Astrocyte (in vitro differentiated cells and primary cell): ENCODE measurements around the gene IL1RAPL2.

ENCODE experiments used
- CTCF ChIP-seq: IDR thresholded peaks from 2 replicates; pipeline ENCODE4 v1.5.1; 2011; ENCODE audit warnings: low read depth, mild to moderate bottlenecking, inconsistent platforms, low read length, moderate library complexity; ENCODE audit not compliant: insufficient read depth
- EZH2 ChIP-seq: IDR thresholded peaks from 2 replicates; pipeline ENCODE4 v1.6.1; 2012; ENCODE audit warnings: mild to moderate bottlenecking, low read length, inconsistent platforms; ENCODE audit not compliant: insufficient read depth

DNA sequence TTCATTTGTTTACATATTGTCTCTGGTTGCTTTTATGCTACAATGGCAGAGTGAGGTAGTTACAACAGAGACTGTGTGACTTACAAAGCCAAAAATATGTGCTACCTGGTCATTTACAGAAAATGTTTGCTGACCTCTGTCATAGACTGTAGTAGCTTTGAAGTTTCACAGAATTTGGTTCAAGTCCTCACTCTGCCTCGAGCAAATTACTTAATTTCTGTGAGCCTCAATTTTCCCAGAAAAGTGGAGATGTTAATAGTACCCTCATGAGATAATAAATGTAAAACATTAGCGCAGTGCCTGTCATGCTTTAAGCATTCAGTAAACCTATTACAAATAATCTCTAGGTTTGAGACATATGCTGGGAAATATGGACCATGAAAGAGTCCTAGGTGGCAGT lies 1237.9 kb downstream of the IL1RAPL2 start:
- TF ChIP-seq CTCF = no peak
- no peak for TF ChIP-seq EZH2
